ENCODE data around the gene ITPR1. TPM values are rescaled to one million over a fixed set of nuclear protein-coding genes. Genes with fewer than 3 reads are reported as not detected.

The ITPR1 gene
- total and polyA plus RNA-seq, 2 experiments from 2014 or later, result 6.8 to 21.0 TPM

GRCh38 chr3:4772858-4773257, 279.7 kb downstream of the ITPR1 start:
- Mint-ChIP-seq H3K9me3 (no peaks in the 10 kb centered on the region), H3K36me3 (ENCODE audit: low read depth) (peaks cover under 1% of the 10 kb centered on the region; the same call in 1 of the 3 replicates), H3K27me3 (ENCODE audit: insufficient read depth, low read depth, poor library complexity) (peaks cover 4% of the 10 kb centered on the region), H3K4me3 (no peak overlapping the region), H3K4me1 (no peaks in the 10 kb centered on the region), H3K27ac (0 out of 2 replicates have a peak overlapping the region, but pooled peaks have one; percentile 17)
- Histone ChIP-seq H3K4me2 (no peak overlapping the region), H3K36me3 (ENCODE audit: insufficient read depth) (no peaks in the 10 kb centered on the region), H2AFZ (no peak overlapping the region), H3K27me3 (ENCODE audit: insufficient read depth) (no peaks in the 10 kb centered on the region), H3K79me2 (replicated peaks; ENCODE audit: insufficient read depth) (no peaks in the 10 kb centered on the region), H3K4me3 (no peak overlapping the region), H3K9me2 (ENCODE audit: insufficient read depth) (no peaks in the 10 kb centered on the region), H3K27ac (ENCODE audit: low read depth) (no peak overlapping the region), H3K4me1 (ENCODE audit: insufficient read depth) (no peaks in the 10 kb centered on the region), H3F3A (replicated peaks; ENCODE audit: low read depth) (no peaks in the 10 kb centered on the region), H4K20me1 (replicated peaks; ENCODE audit: insufficient read depth) (no peaks in the 10 kb centered on the region)
- TF ChIP-seq EZH2phosphoT487 (IDR thresholded peaks at IDR 0.05; ENCODE audit: unreplicated experiment) (no peak), ZNF114 (CRISPR knock-in tag; IDR thresholded peaks at IDR 0.05) (no peak), STAT1 (IDR thresholded peaks at IDR 0.05; ENCODE audit: unreplicated experiment) (no peak), ETS1 (IDR thresholded peaks at IDR 0.05) (no peak), CREB1 (CRISPR knock-in tag; IDR thresholded peaks at IDR 0.05; ENCODE audit: low read depth) (no peak)
- no peak for ATAC-seq
- DNase-seq (ENCODE audit: low spot score), result no peak

- H3K36me3 Mint-ChIP-seq (ENCODE audit: low read depth), result no peaks in the 10 kb centered on the region
- no peak overlapping the region for H3K4me3 Mint-ChIP-seq
- no peaks in the 10 kb centered on the region for H3K4me1 Mint-ChIP-seq
- Histone ChIP-seq H2AFZ (no peak overlapping the region), H3K36me3 (ENCODE audit: insufficient read depth) (no peaks in the 10 kb centered on the region), H4K20me1 (replicated peaks; ENCODE audit: insufficient read depth) (no peaks in the 10 kb centered on the region), H3K9me2 (ENCODE audit: insufficient read depth) (no peaks in the 10 kb centered on the region), H3F3A (replicated peaks; ENCODE audit: low read depth) (no peaks in the 10 kb centered on the region), H3K79me2 (replicated peaks; ENCODE audit: insufficient read depth) (no peaks in the 10 kb centered on the region), H3K27me3 (ENCODE audit: insufficient read depth) (no peaks in the 10 kb centered on the region), H3K4me3 (no peak overlapping the region), H3K4me1 (ENCODE audit: insufficient read depth) (no peaks in the 10 kb centered on the region), H3K4me2 (no peak overlapping the region), H3K27ac (ENCODE audit: low read depth) (no peak overlapping the region)
- H3K27me3 Mint-ChIP-seq (ENCODE audit: insufficient read depth, low read depth, poor library complexity), result peaks cover 4% of the 10 kb centered on the region
- no peak overlapping the region for H3K27ac Mint-ChIP-seq
- H3K9me3 Mint-ChIP-seq, result no peaks in the 10 kb centered on the region
- ATAC-seq (no peak), DNase-seq (ENCODE audit: low spot score) (no peak)
- no peak for TF ChIP-seq NANOG (IDR thresholded peaks at IDR 0.05; ENCODE audit: borderline replicate concordance)
- TF ChIP-seq ZNF114 (CRISPR knock-in tag; IDR thresholded peaks at IDR 0.05), result no peak
- TF ChIP-seq REST (IDR thresholded peaks at IDR 0.05; ENCODE audit: unreplicated experiment), result no peak
- no peak for TF ChIP-seq ZNF462 (CRISPR knock-in tag; IDR thresholded peaks at IDR 0.05)
- no peak for TF ChIP-seq EZH2phosphoT487 (IDR thresholded peaks at IDR 0.05; ENCODE audit: unreplicated experiment)
- no peak for TF ChIP-seq CREB1 (CRISPR knock-in tag; IDR thresholded peaks at IDR 0.05; ENCODE audit: low read depth)
- no peak for TF ChIP-seq CTCF (conservative IDR thresholded peaks at IDR 0.05; ENCODE audit: low read depth in 2 of 2)
- no peak for TF ChIP-seq STAT1 (IDR thresholded peaks at IDR 0.05; ENCODE audit: unreplicated experiment)
These were observed 280.4 kb downstream of the ITPR1 start for GRCh38 chr3:4773583-4773982.

All from GM23338 (cell line).